Lower leg skin (tissue), 4 donors: ENCODE measurements around the gene ASTN1. TPM values are rescaled to one million over a fixed set of nuclear protein-coding genes. Genes with fewer than 3 reads are reported as not detected.

Source experiments
- DNase-seq, 2 donors: peaks; one replicate each; pipeline ENCODE4 v3.0.0-alpha.2; 2019; ENCODE audit warnings: low spot score in 2 of 2
- H3K4me3 ChIP-seq: fragments of 200-600 bp; sonication (generic); 2 replicates; pipeline ENCODE4 v1.5.1; 2017; ENCODE audit warnings: mild to moderate bottlenecking, low read depth; ENCODE audit not compliant: poor library complexity, severe bottlenecking
- POLR2A ChIP-seq, 2 donors: fragments of 450-650 bp; IDR thresholded peaks; one replicate each; pipeline ENCODE4 v1.6.1; 2016 to 2017; ENCODE audit warnings: antibody characterized with exemption in 2 of 2, mild to moderate bottlenecking in 1 of 2, moderate library complexity in 1 of 2
- WGBS, 2 donors: methylation state at CpG; one replicate each; pipeline ENCODE4 v1.1.5; 2018; 5-methylcytosine and 5-hydroxymethylcytosine counted together
- intact Hi-C: fragments of 100-400 bp; cut with DNase I; formaldehyde crosslinking; loops from one replicate; pipeline ENCODE4 v1.15.0; 2023; ENCODE audit warnings: low total_unique reads
- total RNA-seq, 4 donors: library from RNA; depleted of rRNA; stranded (reverse); fragments of >200 nt; gene quantifications; one replicate each; pipeline ENCODE4 v1.1.0, GENCODE V29; 2016
- TF ChIP-seq, protein P1 (sequence below), 3 donors: fragments of 450-650 bp; IDR thresholded peaks; one replicate each; pipeline ENCODE4 v1.5.1; 2016; ENCODE audit warnings: antibody characterized with exemption in 3 of 3, mild to moderate bottlenecking in 3 of 3, moderate library complexity in 2 of 3

The ASTN1 gene
- total RNA-seq, 4 donors from 2014 or later, result 0.10 to 0.26 TPM; not detected in 2

DNA sequence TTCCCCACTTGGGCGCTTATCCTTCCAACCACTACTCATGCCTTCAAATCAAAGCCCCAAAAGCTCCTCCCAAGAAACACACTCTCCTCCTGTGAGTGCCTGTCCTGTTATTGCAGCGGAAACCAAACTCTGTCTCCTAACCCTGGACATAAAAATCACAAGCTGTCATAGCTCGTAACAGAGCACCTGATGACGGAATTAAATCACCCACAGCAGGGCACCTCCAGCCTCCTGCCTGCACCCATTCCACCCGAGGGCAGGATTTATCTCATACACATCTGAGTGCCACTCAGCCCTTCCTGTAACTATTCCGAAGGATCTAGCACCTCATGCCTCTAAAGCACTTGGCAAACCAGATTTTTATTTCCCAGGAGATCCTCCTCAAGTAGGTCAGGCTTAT, 100.9 kb downstream of the ASTN1 start:
- no peak overlapping the region for H3K4me3 ChIP-seq
- intact Hi-C loops, result no loop called here
- DNase-seq, result no peak
- 72 to 73% methylated on average over 6 of the region's 6 CpGs for WGBS, 2 donors
- TF ChIP-seq POLR2A (IDR thresholded peaks at IDR 0.05), result no peak
- TF ChIP-seq, protein P1, sequence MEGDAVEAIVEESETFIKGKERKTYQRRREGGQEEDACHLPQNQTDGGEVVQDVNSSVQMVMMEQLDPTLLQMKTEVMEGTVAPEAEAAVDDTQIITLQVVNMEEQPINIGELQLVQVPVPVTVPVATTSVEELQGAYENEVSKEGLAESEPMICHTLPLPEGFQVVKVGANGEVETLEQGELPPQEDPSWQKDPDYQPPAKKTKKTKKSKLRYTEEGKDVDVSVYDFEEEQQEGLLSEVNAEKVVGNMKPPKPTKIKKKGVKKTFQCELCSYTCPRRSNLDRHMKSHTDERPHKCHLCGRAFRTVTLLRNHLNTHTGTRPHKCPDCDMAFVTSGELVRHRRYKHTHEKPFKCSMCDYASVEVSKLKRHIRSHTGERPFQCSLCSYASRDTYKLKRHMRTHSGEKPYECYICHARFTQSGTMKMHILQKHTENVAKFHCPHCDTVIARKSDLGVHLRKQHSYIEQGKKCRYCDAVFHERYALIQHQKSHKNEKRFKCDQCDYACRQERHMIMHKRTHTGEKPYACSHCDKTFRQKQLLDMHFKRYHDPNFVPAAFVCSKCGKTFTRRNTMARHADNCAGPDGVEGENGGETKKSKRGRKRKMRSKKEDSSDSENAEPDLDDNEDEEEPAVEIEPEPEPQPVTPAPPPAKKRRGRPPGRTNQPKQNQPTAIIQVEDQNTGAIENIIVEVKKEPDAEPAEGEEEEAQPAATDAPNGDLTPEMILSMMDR (IDR thresholded peaks at IDR 0.05), result no peak

DNA sequence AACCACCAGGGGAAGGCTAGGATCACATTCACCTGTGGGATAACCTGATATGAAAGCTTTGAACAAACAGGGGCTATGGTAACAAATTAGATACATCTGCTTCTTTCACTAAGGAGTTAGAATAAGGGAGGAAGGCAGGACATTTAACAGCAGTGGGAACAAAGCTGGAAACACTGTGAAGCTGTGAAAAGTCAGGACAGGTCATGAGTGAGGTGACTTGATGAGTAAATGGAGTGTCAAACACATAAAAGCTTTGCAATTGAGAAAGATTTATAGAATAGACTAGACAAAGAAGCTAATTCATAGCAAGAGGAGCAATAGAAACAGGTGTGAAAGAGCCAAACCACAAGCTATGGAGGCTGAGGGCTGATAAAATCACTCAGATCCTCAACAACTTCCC, 110.0 kb downstream of the ASTN1 start:
- H3K4me3 ChIP-seq, result no peak overlapping the region
- TF ChIP-seq, protein P1 (IDR thresholded peaks at IDR 0.05), result no peak
- no peak for TF ChIP-seq POLR2A (IDR thresholded peaks at IDR 0.05)
- intact Hi-C loops, result no loop called here
- DNase-seq, result no peak

DNA sequence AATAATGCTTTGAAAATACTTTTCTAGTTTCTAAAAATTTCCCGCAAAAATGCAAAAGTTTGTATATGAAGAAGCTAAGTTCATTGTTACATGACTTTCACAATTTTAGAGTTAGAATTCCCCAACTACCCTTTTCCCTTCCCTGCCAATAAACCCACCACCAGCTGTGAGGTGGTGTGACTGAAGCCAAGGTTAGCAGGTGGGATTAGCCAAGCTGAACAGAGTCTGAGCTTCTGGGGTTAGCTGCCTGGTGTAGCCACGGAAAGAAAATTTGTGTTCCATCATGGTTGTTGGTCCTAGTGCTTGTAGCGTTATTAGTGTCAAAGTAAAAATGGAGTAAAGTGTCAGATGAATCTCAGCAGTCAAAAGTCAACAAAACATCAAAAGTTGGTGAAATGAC, 110.9 kb downstream of the ASTN1 start:
- WGBS, 2 donors, result 94 to 96% methylated on average over 3 of the region's 3 CpGs
- no peak overlapping the region for H3K4me3 ChIP-seq
- TF ChIP-seq, protein P1 (IDR thresholded peaks at IDR 0.05), result no peak
- TF ChIP-seq POLR2A (IDR thresholded peaks at IDR 0.05), result no peak
- intact Hi-C loops, result no loop called here
- no peak for DNase-seq

DNA sequence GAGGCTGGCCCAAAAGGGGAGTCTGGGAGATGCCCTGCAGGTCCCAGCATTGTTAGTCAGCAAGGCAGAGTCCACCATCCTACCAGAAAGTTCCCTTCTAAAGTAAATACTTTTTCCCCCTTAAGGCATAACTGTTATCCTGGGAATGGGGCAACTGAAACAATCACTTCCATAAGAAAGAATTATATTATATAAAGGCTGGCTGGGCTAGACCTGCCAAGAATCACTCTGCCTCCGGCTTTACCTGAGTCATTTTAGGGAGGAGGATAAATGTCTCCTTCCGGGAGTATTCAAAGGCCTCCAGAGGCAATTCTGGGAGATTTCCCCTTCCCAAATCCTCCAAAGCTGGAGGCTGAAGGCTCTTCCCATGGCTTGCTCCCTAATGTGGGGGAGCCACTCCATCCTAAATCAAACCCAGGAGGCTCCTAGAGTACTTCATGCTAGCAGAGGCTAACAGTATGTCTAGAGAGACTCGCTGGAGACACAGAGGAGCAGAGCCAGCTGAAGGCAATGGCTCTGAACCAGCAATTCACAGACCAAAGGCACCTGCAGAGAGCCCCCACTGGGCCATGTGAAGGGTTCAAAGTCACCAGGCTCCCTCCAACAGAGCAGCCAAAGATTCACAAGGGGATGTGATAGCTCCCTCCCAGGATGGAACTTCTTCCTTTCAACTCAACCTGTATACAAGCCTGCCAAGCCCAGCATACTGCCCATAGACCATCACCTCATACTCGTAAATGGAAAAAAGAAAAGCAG, 116.0 kb downstream of the ASTN1 start:
- no peak for TF ChIP-seq POLR2A (IDR thresholded peaks at IDR 0.05)
- TF ChIP-seq, protein P1 (IDR thresholded peaks at IDR 0.05), result no peak
- WGBS, 2 donors, result 50 to 60% methylated on average over 4 of the region's 4 CpGs
- intact Hi-C loops, result no loop called here
- DNase-seq, result no peak
- no peak overlapping the region for H3K4me3 ChIP-seq

DNA sequence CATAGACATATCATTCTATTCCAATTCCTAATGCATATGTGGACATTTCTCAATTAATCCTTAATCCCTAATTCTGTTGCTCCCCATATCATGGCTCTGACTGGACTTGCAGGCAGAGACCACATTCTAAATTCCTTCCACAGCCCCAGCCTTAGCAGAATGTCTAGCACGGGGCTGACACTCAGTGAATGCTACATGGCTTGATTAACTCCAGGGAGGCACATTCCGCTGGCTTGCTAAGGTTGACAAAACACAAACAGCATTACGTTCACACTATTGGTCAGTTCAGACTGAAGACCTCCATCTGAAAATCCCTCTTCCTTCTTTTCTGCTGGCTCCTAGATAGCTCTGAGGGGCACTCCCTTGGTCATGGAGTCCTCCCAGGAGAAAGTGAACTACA, 119.4 kb downstream of the ASTN1 start:
- 82 to 85% methylated on average over 3 of the region's 3 CpGs for WGBS, 2 donors
- no peak for DNase-seq
- H3K4me3 ChIP-seq, result no peak overlapping the region
- no peak for TF ChIP-seq POLR2A (IDR thresholded peaks at IDR 0.05)
- TF ChIP-seq, protein P1 (IDR thresholded peaks at IDR 0.05), result no peak
- intact Hi-C loops, result no loop called here

DNA sequence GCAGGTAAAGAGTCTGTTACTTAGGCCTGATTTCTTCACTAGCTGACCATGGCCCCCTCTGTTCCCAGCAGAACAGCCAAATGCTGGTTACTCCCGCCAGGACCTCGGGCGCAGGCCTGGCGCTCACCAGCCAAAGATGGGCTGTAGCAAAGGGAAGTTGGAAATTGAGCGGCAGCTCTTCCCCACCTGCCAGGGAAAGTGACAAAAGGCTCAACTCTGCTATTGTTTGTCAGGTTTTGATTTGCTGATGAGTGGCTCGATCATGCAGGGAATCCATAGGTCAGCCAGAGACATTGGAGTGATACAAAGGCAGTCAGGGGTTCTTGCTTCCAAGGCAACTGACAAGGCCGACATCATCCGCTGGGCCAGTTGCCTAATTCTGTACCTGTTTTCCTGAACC, 120.1 kb downstream of the ASTN1 start:
- no peak for DNase-seq
- no peak overlapping the region for H3K4me3 ChIP-seq
- intact Hi-C loops, result no loop called here
- WGBS, 2 donors, result 71 to 85% methylated on average over 8 of the region's 8 CpGs
- TF ChIP-seq POLR2A (IDR thresholded peaks at IDR 0.05), result no peak
- TF ChIP-seq, protein P1 (IDR thresholded peaks at IDR 0.05), result no peak
